ENCODE data around the gene PTPRG. TPM values are rescaled to one million over a fixed set of nuclear protein-coding genes. Genes with fewer than 3 reads are reported as not detected.

The PTPRG gene
- total RNA-seq, 1 experiment from 2014 or later: 0.73 TPM

DNA sequence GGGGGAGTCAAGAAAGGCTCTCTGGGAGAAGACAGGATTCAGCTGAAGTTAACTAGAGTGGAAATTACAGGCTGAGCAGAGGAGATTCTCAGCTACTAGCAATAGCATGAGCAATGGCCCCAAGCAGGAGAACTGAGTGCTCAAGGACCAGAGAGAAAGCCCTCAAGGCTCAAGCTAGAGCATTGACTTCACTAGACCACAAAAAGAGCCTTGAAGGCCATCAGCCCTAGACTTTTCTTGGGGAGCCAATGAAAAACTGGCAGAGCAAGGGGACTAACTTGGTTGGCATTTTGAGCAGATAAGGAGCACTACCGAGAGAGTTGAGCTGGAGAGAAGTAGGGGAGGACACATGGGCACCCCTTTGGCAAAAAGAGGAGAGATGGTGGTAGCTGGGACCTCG is 534.4 kb downstream of the PTPRG start:
- intact Hi-C loops (cut with micrococcal nuclease): no loop called here
- Histone ChIP-seq H3K4me1 (ENCODE audit: insufficient read depth, low read length) (no peaks in the 10 kb centered on the region), H3K36me3 (ENCODE audit: low read depth, low read length) (no peaks in the 10 kb centered on the region), H3K4me2 (ENCODE audit: low read length) (no peak overlapping the region), H3K9me2 (replicated peaks; ENCODE audit: low read length) (no peaks in the 10 kb centered on the region), H3K4me3 (ENCODE audit: low read length) (no peak overlapping the region), H3K27me3 (ENCODE audit: low read length) (peaks cover under 1% of the 10 kb centered on the region; the same call in 1 of the 2 replicates), H4K20me1 (ENCODE audit: low read length) (no peaks in the 10 kb centered on the region), H2AFZ (ENCODE audit: low read length) (no peak overlapping the region), H3K27ac (ENCODE audit: low read length) (no peak overlapping the region), H3K9ac (ENCODE audit: low read length) (no peak overlapping the region), H3K9me3 (ENCODE audit: low read length) (no peaks in the 10 kb centered on the region), H3F3A (ENCODE audit: low read length, unreplicated experiment) (no peaks in the 10 kb centered on the region), H3K79me2 (ENCODE audit: low read length) (no peaks in the 10 kb centered on the region)
- ChIA-PET CTCF (no interaction called here), POLR2A (ENCODE audit: unreplicated experiment) (no interaction called here)
- DNase-seq: no peak
- TF ChIP-seq EZH2phosphoT487 (IDR thresholded peaks at IDR 0.05; ENCODE audit: borderline replicate concordance, low read length): no peak
- no peak for TF ChIP-seq EZH2 (IDR thresholded peaks at IDR 0.05; ENCODE audit: low read length, unreplicated experiment)
- TF ChIP-seq, protein P1, sequence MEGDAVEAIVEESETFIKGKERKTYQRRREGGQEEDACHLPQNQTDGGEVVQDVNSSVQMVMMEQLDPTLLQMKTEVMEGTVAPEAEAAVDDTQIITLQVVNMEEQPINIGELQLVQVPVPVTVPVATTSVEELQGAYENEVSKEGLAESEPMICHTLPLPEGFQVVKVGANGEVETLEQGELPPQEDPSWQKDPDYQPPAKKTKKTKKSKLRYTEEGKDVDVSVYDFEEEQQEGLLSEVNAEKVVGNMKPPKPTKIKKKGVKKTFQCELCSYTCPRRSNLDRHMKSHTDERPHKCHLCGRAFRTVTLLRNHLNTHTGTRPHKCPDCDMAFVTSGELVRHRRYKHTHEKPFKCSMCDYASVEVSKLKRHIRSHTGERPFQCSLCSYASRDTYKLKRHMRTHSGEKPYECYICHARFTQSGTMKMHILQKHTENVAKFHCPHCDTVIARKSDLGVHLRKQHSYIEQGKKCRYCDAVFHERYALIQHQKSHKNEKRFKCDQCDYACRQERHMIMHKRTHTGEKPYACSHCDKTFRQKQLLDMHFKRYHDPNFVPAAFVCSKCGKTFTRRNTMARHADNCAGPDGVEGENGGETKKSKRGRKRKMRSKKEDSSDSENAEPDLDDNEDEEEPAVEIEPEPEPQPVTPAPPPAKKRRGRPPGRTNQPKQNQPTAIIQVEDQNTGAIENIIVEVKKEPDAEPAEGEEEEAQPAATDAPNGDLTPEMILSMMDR (conservative IDR thresholded peaks at IDR 0.05; ENCODE audit: low read depth, low read length): no peak
- BruUV-seq (replicated peaks): no TSS peak
- no peak for ATAC-seq

DNA sequence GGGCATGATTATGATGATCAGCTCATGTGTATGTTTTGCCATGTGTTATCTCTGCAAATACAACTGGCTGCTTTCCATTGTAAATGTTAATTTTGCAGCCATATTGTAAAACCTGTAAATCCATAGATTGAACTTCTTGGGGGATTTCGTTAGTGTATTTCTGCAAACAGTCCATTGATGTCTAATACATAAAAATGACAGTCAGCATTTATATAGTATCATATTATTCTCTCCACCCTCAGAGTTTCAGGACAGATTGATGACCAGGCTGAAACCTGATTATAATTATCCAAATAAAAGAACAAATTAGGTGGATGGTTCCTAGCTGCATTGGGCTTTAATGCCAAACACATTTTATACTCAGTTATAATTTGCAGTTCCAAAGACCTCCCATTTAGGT is 535.1 kb downstream of the PTPRG start:
- no TSS peak for BruUV-seq (replicated peaks)
- Histone ChIP-seq H3K9me2 (replicated peaks; ENCODE audit: low read length) (no peaks in the 10 kb centered on the region), H3K9me3 (ENCODE audit: low read length) (no peaks in the 10 kb centered on the region), H3K4me2 (ENCODE audit: low read length) (no peak overlapping the region), H3K27ac (ENCODE audit: low read length) (no peak overlapping the region), H3K79me2 (ENCODE audit: low read length) (no peaks in the 10 kb centered on the region), H3K9ac (ENCODE audit: low read length) (no peak overlapping the region), H3F3A (ENCODE audit: low read length, unreplicated experiment) (no peaks in the 10 kb centered on the region), H3K4me3 (ENCODE audit: low read length) (no peak overlapping the region), H3K4me1 (ENCODE audit: insufficient read depth, low read length) (no peaks in the 10 kb centered on the region), H2AFZ (ENCODE audit: low read length) (no peak overlapping the region), H4K20me1 (ENCODE audit: low read length) (no peaks in the 10 kb centered on the region), H3K36me3 (ENCODE audit: low read depth, low read length) (no peaks in the 10 kb centered on the region), H3K27me3 (ENCODE audit: low read length) (no peaks in the 10 kb centered on the region)
- POLR2A ChIA-PET (ENCODE audit: unreplicated experiment): no interaction called here
- intact Hi-C loops (cut with micrococcal nuclease): no loop called here
- no peak for TF ChIP-seq EZH2 (IDR thresholded peaks at IDR 0.05; ENCODE audit: low read length, unreplicated experiment)
- no peak for TF ChIP-seq EZH2phosphoT487 (IDR thresholded peaks at IDR 0.05; ENCODE audit: borderline replicate concordance, low read length)
- TF ChIP-seq, protein P1 (conservative IDR thresholded peaks at IDR 0.05; ENCODE audit: low read depth, low read length): no peak
- DNase-seq: no peak
- no peak for ATAC-seq
- CTCF ChIA-PET: no interaction called here

GRCh38 chr3:62097121-62097520 is 535.8 kb downstream of the PTPRG start:
- H3K9me3 ChIP-seq (ENCODE audit: low read length): no peaks in the 10 kb centered on the region
- no peaks in the 10 kb centered on the region for H3F3A ChIP-seq (ENCODE audit: low read length, unreplicated experiment)
- H3K9me2 ChIP-seq (replicated peaks; ENCODE audit: low read length): no peaks in the 10 kb centered on the region
- CTCF ChIA-PET: no interaction called here
- POLR2A ChIA-PET (ENCODE audit: unreplicated experiment): no interaction called here
- H4K20me1 ChIP-seq (ENCODE audit: low read length): no peaks in the 10 kb centered on the region
- H3K36me3 ChIP-seq (ENCODE audit: low read depth, low read length): no peaks in the 10 kb centered on the region
- no peak overlapping the region for H3K4me3 ChIP-seq (ENCODE audit: low read length)
- H3K9ac ChIP-seq (ENCODE audit: low read length): no peak overlapping the region
- ATAC-seq (no peak), DNase-seq (no peak)
- no peak overlapping the region for H2AFZ ChIP-seq (ENCODE audit: low read length)
- BruUV-seq (replicated peaks): no TSS peak
- H3K27me3 ChIP-seq (ENCODE audit: low read length): no peaks in the 10 kb centered on the region
- intact Hi-C loops (cut with micrococcal nuclease): no loop called here
- no peaks in the 10 kb centered on the region for H3K79me2 ChIP-seq (ENCODE audit: low read length)
- no peaks in the 10 kb centered on the region for H3K4me1 ChIP-seq (ENCODE audit: insufficient read depth, low read length)
- H3K4me2 ChIP-seq (ENCODE audit: low read length): no peak overlapping the region
- TF ChIP-seq EZH2phosphoT487 (IDR thresholded peaks at IDR 0.05; ENCODE audit: borderline replicate concordance, low read length) (no peak), EZH2 (IDR thresholded peaks at IDR 0.05; ENCODE audit: low read length, unreplicated experiment) (no peak)
- TF ChIP-seq, protein P1 (conservative IDR thresholded peaks at IDR 0.05; ENCODE audit: low read depth, low read length): no peak
- no peak overlapping the region for H3K27ac ChIP-seq (ENCODE audit: low read length)

Measured in PC-3 (cell line).